ENCODE results near the gene SS18.

GRCh38 chr18:25982153-25982552 is 108.3 kb downstream of the SS18 start:
- no peak for TF ChIP-seq CTCF (IDR thresholded peaks at IDR 0.05)
- no peak for TF ChIP-seq POLR2A (IDR thresholded peaks at IDR 0.05)
- TF ChIP-seq POLR2AphosphoS5 (IDR thresholded peaks at IDR 0.05) = no peak

Data from suprapubic skin (tissue), 4 donors.